Endometrium (tissue), 2 donors: ENCODE data around the gene OPA3.
"Not testable (repeated sequence)": the region's sequence is repeated elsewhere in the genome, so short reads cannot be mapped to it uniquely, and the experiment has no call there.

Experiments
- FAIRE-seq: peaks from 2 replicates; lab custom pipeline; 2012; peaks lifted over from hg19 to GRCh38; lab: Jason Lieb, UNC
- donor health status: control.
- donor health status: control.

The OPA3 gene

DNA sequence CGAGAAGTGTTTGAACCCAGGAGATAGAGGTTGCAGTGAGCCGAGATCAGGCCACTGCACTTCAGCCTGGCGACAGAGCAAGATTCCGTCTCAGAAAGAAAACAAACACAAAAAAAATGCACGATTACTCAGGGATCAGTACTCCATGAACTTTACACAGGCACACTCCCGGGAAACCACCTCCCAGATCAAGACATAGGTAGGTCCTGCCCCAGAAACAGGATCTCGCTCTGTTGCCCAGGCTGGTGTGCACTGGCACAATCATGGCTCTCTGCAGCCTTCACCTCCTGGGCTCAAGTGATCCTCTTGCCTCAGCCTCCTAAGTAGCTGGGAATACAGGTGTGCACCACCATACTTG lies 66.2 kb downstream of the OPA3 start:
- FAIRE-seq: no peak

DNA sequence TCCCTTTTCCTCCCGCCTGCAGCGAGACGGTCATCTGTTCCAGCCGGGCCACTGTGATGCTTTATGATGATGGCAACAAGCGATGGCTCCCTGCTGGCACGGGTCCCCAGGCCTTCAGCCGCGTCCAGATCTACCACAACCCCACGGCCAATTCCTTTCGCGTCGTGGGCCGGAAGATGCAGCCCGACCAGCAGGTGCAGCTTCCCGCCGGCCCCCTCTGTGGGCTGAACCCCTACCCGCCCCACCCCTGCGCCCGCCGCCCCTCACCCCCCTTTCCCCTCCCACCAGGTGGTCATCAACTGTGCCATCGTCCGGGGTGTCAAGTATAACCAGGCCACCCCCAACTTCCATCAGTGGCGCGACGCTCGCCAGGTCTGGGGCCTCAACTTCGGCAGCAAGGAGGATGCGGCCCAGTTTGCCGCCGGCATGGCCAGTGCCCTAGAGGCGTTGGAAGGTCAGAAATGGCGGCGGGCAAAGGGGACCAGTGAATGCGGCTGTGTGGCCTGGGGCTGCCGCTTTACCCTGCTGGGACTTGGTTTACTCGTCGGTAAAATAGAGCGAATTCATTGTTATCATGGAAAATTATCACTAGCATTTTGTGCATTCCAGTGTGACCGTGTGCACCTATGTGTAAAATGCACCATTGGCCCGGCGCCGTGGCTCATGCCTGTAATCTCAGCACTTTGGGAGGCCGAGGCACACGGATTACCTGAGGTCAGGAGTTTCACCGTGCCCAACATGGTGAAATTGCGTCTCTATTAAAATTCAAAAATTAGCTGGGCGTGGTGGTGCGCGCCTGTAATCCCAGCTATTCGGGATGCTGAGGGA lies 66.7 kb downstream of the OPA3 start:
- FAIRE-seq: no peak

DNA sequence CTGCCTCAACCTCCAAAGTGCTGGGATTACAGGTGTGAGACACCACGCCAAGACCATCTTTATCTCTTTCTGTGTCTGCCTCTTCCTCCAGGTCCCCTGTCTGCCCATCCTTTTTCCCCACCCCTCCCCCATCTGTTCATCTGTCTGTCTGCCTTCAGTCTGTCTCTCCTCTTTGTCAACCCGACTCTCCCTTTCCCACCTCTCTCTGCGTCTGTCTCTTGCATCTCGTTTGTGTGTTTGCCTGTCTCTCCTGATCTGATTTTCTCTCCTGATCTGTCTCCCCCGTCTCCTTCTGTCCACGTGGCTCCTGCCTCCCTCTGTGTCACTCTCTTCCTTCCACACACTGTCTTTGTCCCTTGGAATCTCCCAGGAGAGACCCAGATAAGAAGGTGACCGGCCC lies 67.4 kb downstream of the OPA3 start:
- FAIRE-seq: no peak

DNA sequence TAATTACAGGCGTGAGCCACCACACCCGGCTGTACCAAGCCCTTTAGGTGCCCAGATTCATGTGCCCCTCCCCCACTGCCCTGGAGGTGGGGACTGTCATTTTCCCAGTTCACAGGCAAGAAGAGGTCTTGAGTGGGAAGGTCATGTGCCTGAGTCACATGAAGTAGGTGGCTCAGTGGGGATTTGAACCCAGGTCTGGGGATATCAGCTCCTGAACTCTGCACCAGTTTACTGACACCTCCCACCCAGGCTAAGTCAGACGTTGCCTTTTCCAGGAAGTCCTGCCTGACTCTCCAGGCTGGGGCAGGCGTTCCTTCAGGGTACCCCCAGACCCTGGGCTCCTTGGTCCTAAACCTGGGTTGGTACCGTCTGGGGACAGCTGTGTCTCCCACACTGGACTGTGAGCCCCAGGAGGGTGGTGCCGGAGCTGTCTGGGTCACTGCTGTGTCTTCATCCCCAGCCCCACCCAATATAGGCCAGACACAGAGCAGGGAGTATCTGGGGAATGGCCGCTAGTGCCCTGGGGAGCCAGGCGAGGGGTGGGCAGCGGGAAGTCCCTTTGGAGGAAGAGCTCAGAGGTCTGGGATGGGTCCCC lies 68.7 kb downstream of the OPA3 start:
- FAIRE-seq: no peak

DNA sequence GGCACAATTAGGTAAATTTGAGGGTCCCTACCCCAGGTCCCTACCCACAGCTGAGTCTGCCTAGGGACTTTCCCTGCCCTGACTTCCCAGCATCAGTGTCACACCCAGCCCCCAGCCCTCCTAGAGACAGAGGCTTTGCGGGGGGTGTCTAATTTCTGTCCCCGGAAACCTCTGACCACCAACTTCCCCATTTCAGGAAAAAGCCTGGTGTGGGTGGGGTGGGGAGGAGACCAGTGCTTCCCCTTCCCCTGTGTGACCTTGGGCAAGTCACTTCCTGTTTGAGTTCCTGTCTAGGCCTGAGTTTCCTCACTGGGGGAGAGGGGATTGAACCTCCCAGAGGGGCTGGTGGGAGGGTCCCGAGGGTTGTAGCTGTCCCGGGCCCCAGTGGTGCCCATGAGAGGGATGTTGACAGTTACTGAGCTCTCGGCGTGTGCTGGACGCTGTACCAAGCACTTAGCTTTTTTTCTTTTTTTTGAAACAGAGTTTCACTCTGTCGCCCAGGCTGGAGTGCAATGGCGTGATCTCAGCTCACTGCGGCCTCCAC lies 69.4 kb downstream of the OPA3 start:
- FAIRE-seq: no peak

DNA sequence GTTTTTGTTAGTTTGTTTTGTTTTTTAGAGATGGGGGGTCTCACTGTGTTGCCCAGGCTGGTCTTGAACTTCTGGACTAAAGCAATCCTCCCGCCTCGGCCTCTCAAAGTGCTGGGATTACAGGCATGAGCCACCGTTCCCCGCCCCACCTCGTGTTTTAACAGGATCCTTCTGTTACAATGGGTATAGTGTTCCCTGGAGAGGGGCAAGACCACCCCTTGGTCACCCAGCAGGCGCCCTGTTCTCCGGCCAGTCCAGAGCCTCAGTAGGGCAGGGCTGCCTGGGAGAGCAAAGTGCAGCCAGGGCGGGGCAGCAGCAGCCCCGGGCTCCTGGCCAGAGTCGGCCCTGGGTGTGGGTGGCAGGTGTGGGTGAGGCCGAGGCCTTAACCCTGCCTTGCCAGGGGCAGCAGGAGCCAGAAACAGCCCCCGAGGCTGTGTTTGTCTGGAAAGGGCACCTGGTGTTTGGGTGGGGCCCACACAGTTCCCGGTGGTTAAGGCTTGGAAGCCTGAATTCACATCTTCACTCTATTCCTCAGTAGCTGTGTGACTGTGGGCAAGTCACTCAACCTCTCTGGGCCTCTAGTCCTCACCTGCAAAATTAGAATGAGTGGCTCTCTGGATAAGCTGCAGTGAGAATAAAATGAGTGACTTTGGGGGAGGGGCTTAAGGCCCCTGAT lies 70.1 kb downstream of the OPA3 start:
- no peak for FAIRE-seq

DNA sequence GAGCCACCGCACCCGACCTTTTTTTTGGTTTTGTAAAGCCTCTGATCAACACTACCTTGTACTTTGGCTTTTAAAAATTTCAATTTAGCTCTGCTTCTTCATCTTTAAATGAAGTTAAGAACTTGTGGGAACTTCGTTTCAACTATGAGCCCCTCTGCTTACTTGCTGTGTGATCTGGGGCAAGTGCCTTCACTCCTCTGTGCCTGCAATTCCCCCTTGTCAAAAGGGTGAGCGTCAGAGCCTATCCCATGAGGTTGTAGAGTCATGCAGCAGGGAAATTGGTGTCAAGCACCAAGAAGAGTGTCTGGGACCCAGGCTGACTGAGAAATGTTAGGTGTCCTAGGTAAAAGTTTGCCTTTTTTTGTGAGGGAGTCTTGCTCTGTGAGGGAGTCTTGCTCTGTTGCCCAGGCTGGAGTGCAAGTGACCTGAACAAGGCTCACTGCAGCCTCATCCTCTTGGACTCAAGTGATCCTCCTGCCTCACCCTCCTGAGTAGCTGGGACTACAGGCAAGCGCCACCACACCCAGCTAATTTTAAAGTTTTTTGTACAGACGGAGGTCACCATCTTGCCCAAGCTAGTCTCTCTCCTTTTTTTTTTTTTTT lies 71.6 kb downstream of the OPA3 start:
- no peak for FAIRE-seq

DNA sequence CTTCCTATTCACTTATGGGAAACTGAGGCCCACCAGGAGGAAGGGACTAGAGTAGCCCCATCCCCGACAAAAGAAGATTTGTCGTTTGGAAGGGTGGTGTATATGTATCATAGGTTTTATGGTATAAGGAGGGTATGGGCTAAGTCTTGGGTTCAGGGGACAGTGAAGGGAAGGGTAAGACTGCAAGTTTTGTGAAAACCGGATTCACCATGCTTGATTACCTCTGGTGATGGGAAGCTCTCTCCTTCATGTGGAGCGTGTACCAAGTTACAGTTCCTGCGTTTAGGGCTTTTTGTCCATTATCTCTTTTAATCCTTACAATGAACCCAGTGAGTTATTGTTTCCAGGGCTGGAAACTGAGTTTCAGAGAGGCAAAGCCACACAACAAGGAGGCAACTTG lies 73.5 kb downstream of the OPA3 start:
- no peak for FAIRE-seq

DNA sequence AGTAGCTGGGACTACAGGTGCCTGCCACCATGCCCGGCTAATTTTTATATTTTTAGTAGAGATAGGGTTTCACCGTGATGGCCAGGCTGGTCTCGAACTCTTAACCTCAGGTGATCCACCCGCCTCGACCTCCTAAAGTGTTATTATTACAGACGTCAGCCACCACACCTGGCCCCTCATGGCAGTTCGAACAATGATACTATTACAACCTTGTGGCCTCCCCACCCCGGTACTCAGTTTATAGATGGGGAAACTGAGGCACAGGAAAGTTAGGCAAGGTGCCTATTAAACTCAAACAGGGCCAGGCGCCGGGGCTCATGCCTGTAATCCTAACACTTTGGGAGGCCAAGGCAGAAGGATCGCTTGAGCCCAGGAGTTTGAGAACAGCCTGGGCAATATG lies 74.2 kb downstream of the OPA3 start:
- not testable (repeated sequence) for FAIRE-seq

DNA sequence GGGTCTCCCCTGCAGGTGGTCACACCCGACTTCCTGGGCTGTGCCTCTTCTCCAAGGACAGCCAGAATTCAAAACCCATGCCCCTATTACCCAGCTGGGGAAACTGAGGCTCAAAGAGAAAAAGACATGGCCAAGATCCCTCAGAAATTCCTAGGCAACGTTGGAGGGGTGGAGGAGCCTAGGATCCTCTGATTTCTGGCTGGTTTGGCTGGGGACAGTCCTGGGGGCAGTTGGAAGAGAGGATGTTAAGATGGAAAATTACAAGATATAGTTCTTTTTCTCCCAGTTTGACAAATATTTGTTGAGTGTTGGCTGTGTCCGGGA lies 74.9 kb downstream of the OPA3 start:
- FAIRE-seq: no peak

DNA sequence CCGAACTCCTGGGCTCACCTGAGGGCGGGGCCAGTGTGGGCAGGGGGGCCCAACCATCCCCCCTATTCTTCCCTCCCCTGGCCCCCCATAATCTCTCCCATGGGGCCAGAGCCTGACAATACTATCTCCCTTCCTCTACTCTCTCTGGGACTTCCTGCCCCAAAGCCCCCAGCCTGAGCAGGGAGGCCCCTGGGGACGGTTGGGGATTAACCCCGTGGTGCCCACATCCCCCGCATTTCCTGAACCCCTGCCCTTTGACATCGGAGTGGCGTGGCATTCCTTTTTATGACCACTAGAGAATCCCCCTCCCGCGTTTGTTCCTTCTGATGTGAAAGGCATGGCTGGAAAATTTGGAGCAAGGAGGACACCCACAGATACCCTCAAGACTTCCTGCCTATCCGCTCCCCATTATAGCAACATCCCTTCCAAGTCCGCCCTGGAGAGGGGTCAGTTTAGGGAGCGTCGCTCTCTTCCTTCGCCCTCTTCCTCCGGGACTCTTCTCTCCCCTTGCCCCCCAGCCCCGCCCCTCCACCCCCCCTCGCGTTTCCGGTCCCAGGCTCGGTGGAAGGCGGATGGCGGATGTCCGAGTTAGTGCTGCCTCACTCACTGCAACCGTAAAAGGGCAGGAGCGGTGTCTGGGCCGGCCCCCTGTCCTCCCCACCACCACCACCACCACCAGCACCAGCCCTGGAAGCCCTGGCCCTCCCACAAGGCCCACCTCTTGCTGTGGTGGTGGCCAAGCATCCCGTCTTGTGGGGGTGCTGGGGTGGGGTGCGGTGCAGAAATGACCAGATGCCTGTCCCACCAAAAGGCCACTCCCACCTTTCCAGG lies 75.5 kb downstream of the OPA3 start:
- FAIRE-seq: no peak

DNA sequence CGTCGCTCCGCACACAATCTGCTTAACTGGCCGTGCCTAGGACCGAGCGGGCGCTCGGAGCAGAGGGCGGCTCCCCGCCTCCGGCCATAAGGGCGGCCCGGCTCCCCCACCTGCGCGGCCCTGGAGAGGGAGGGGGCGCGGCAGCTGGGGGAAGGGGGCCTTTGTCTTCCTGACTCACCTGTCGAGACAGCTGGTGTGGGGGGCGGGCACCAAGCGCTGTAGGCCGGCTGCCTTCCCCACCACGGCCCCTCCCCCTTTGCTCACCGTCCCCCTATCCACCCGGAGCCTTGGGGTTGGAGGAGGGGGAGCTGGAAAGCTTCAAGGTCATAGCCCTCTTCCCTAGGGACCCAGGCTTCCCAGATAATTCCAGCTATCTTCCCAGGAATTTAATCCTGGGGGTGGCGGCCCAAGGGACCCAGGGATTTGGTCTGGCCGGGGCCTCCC lies 76.2 kb downstream of the OPA3 start:
- FAIRE-seq: no peak

DNA sequence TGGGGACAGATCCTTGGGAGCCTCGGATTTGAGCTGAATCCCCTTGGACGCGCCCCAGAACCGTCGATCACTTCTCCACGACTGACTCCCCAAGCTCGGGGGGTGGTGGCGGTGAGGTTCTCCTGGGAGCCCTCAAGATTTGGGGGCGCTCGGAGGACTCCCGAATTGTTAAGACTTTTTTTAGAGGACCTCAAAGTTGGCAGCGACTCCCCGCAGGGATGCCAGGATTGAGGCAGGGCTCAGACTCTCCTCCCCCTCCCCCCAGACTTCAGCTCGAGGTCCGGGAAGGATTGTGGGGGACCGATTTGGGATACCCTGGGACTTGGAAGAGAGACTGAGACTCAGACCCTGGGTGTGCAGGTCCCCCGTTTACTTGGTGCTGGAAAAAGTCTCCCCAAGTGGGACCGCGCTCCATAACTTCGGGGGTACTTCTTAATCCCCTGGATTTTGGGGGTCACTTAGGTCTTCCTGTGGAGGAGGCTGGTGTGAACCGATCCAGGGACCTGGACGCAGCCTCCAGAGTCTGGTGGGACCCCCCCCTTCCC lies 76.7 kb downstream of the OPA3 start:
- no peak for FAIRE-seq

DNA sequence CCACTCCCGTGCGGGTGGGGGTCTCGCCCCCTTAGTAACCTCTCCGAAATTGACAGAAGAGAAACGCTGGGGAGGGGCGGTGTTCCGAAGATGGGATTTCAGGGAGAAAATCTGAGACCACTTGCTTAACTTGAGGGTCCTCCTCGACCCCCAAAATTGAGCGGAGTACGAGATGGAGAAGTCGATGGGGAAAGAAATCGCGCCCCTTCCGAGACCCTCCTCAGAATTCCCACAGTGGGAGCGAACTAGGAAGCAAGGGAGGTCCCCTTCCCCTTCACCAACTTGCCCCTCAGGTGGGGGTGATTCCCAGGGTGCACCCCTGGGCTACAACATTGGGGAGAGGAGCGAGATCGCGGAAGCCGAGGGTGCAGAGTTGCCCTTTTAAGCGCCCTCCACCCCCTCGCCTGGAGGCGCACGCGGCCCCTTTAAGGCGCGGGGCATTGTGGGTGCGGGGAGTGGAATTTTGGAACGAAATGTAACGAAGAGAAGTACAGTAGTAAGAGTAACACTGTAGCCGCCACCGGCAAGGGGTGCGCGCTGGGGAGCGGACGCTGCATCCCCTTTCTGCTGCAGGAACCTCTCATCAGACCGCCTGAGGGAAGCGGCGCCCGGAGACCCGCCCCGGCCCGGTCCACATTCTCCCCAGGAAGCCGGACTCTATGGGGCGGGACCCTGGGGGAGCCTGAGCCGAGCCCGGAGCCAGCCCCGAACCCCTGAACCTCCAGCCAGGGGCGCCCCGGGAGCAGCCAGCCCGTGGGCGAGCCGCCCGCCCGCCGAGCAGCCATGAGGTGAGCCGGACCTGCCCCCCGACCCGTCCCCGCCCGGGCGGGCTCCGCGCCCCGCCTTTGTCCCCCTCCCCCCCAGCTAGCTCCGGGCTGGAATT lies 77.4 kb downstream of the OPA3 start, which contains the start of gene VASP:
VASP (plus strand) TSS at position 491 of the 883 bp plus-strand sequence; CDS start at position 784, 293 bp downstream.
- FAIRE-seq: no peak

DNA sequence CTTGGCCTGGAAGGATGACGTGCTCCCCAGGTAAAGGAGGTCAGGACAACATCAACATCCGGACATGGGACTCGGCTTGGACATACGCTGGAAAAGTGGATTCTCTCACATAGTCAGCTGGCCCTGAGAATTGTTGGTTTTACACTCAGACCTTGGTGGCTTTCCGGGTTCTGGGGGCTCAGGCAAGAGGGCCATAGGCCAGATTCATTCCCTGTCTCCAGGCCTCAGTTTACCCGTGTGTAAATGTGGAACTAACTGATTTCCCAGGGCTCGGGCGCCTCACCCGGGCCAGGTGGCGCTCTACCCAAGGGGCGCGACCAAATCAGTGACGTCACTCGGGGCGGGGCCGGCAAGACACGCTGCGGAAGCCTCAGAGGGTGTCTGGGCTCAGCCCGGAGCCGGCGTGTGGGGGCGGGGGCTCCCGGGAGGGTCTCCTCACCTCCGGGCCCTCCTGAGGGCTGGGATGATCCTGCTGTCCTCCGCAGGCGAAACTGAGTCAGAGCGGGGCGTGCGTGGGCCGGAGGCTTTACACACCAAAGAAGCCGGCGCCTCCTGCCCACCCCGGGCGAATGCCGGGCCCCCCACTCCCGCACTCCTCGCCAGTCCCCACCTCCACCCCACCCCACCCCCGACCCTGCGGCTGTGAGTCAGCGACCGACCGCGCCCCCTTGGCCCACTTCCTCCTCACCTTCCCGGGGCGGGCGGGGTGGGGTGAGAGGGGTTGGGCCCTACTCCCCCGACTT lies 78.2 kb downstream of the OPA3 start:
- no peak for FAIRE-seq

DNA sequence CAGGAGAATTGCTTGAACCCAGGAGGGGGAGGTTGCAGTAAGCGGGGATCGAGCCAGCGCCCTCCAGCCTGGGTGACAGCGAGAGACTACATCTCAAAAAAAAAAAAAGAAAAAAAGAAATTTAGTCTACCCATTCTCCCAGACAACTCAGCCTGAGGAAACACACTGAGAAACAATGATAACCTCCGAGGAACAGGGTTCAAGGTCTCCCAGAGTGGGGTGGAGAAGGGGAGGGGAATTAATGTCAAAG lies 78.7 kb downstream of the OPA3 start:
- FAIRE-seq: no peak

DNA sequence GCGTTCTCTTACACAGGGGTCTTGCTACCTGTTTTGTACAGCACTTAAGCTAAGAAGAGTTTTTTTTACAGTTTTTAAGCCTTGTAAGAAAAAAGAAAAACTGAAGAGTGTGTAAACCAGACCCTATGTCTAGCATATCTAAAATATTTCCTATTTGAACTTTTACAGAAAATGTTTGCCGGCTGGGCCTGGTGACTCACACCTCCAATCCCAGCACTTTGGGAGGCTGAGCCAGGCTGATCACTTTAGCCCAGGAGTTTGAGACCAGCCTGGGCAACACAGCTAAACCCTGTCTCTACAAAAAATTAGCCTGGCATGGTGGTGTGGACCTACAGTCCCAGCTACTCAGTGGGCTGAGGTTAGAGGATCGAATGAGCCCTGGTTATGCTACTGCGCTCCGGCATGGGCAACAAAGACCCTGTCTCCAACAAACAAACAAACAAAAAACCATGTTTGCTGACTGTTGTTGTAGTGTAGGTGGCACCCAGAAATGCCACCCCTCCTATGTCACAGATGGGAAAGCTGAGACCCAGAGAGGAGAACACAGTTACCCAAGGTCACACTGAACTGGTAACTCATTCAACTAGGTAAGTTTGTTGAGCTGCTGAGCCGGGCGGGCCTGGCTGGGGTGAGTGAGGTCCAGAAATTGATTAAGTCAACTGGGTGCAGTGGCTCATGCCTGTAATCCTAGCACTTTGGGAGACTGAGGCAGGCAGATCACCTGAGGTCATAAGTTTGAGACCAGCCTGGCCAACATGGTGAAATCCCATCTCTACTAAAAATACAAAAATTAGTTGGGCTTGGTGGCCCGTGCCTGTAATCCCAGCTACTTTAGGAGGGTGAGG lies 79.2 kb downstream of the OPA3 start:
- no peak for FAIRE-seq

DNA sequence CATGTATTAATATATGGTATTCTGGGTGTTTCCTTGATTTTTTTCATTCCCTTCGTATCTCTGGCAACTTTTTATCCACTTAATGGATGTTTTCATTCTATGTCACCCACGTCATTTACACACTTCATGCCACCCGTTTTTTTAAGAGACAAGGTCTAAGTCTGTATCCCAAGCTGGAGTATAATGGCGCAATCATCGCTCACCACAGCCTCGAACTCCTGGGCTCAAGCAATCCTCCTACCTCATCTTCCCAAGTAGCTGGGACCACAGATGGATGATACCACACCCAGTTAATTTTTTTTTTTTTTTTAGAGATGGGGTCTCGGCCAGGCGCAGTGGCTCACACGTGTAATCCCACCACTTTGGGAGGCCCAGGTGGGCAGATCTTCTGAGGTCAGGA lies 80.7 kb downstream of the OPA3 start:
- no peak for FAIRE-seq

DNA sequence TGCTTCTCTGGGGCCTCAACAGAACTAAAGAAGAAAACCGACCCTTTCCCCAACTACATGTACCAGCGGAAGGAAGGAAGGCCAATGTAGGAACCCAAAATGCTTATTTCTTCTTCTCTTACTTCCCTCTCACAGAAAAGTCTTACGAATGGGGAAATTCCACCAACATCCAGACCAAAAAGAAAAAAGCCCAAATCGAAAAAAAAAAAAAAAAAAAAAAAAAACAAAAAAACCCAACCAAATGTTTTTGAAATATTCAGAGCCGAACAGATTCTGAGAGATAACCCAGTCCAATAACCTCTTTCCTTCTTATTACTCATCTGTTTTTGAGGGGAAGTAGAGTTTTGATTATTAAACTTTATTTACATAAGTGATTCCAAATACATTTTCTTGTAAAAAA lies 82.5 kb downstream of the OPA3 start:
- peak; percentile 55 for FAIRE-seq
